K562 (cell line): ENCODE measurements around the gene CCDC13. TPM values are rescaled to one million over a fixed set of nuclear protein-coding genes. Genes with fewer than 3 reads are reported as not detected.

Experiments used
- ATAC-seq: fragments of 200-7000 bp; cut with Tn5 transposase; 3 replicates; pipeline ENCODE4 v1.9.1; 2020; ENCODE audit warnings: moderate library complexity
- BruUV-seq: library from RNA; stranded (reverse); fragments of 400-500 nt; replicated peaks from 2 replicates; lab custom pipeline; 2021; lab: Mats Ljungman, UMichigan
- CTCF ChIA-PET: fragments of 300-600 bp; formaldehyde crosslinking; extraction: SDS; loops from one replicate; lab custom pipeline; 2021; ENCODE audit warnings: low intra/inter-chr PET ratio; lab: Yijun Ruan, JAX
- POLR2A ChIA-PET: fragments of 300-600, 350-650 bp; sonication (Branson Sonifier 250); formaldehyde crosslinking; extraction: SDS; loops from one replicate; lab custom pipeline; 2021; ENCODE audit warnings: antibody characterized with exemption, inconsistent platforms; lab: Yijun Ruan, JAX
- DNase-seq, 4 experiments: peaks; one replicate each; pipeline versions ENCODE4 v3.0.0 to v3.0.0-alpha.2; 2011 to 2018; ENCODE audit warnings: low spot score in 3 of 4, mixed read lengths in 3 of 4; ENCODE audit errors: extremely low read depth in 1 of 4
- FAIRE-seq: peaks from 2 replicates; lab custom pipeline; 2011; peaks lifted over from hg19 to GRCh38; lab: Jason Lieb, UNC
- H2AFZ ChIP-seq: 2 replicates; pipeline ENCODE4 v1.6.0; 2011; ENCODE audit warnings: low read depth, low read length, control low read depth, inconsistent platforms
- H3K27ac ChIP-seq: fragments of 200-600 bp; 3 replicates; pipeline ENCODE4 v1.8.0; 2011; ENCODE audit warnings: low read depth, mild to moderate bottlenecking, control low read depth, inconsistent platforms, low read length, moderate library complexity, mixed read lengths; ENCODE audit errors: extremely low read depth
- H3K27me3 ChIP-seq, 2 experiments: fragments of 300-600 bp in 1 of 2; 2 replicates in 1 of 2; 3 replicates in 1 of 2; pipeline versions ENCODE4 v1.6.0 to v1.8.0; 2011; ENCODE audit warnings: inconsistent platforms in 2 of 2, low read length in 2 of 2, mild to moderate bottlenecking in 1 of 2, mixed read lengths in 1 of 2, moderate library complexity in 1 of 2; ENCODE audit not compliant: control insufficient read depth in 2 of 2, insufficient read depth in 2 of 2
- H3K36me3 ChIP-seq: fragments of 300-600 bp; 3 replicates; pipeline ENCODE4 v1.8.0; 2011; ENCODE audit warnings: mild to moderate bottlenecking, low read length, inconsistent platforms; ENCODE audit not compliant: control insufficient read depth, insufficient read depth
- H3K4me1 ChIP-seq, 2 experiments: fragments of 200-600 bp in 1 of 2; replicated peaks in 1 of 2; 2 replicates in 1 of 2; 3 replicates in 1 of 2; pipeline versions ENCODE4 v1.5.1 to v1.8.0; 2011; ENCODE audit warnings: inconsistent platforms in 2 of 2, low read length in 2 of 2, mild to moderate bottlenecking in 1 of 2, mixed read lengths in 1 of 2, moderate library complexity in 1 of 2; ENCODE audit not compliant: control insufficient read depth in 2 of 2, insufficient read depth in 2 of 2
- H3K4me2 ChIP-seq: 2 replicates; pipeline ENCODE4 v1.6.1; 2011; ENCODE audit warnings: low read length, control low read depth, inconsistent platforms, mixed read lengths; ENCODE audit not compliant: insufficient read depth
- H3K4me3 ChIP-seq: fragments of 200-600 bp; sonication (generic), shearing (Covaris generic); 2 replicates; pipeline ENCODE4 v1.5.1; 2016; ENCODE audit warnings: control low read depth, inconsistent platforms
- H3K79me2 ChIP-seq: fragments of 200-600 bp; 3 replicates; pipeline ENCODE4 v1.8.0; 2011; ENCODE audit warnings: low read length, inconsistent platforms; ENCODE audit not compliant: control insufficient read depth, insufficient read depth
- H3K9ac ChIP-seq, 2 experiments: 2 replicates each; pipeline versions ENCODE4 v1.6.0 to v1.6.1; 2011; ENCODE audit warnings: low read depth in 2 of 2, low read length in 2 of 2, control low read depth in 1 of 2, inconsistent platforms in 1 of 2, mild to moderate bottlenecking in 1 of 2, mixed read lengths in 1 of 2; ENCODE audit not compliant: insufficient read depth in 1 of 2
- H3K9me1 ChIP-seq: one replicate; pipeline ENCODE4 v1.6.0; 2011; ENCODE audit warnings: inconsistent platforms, mild to moderate bottlenecking, low read length, moderate library complexity; ENCODE audit not compliant: control insufficient read depth, insufficient read depth
- H3K9me3 ChIP-seq: replicated peaks from 2 replicates; pipeline ENCODE4 v1.5.1; 2011; ENCODE audit warnings: low read depth, low read length, inconsistent platforms; ENCODE audit not compliant: control insufficient read depth, insufficient read depth
- H4K20me1 ChIP-seq: replicated peaks from 2 replicates; pipeline ENCODE4 v1.6.1; 2011; ENCODE audit warnings: low read length, inconsistent platforms, mixed read lengths; ENCODE audit not compliant: control insufficient read depth, insufficient read depth
- ATF1 ChIP-seq, 2 experiments: fragments of 450-650 bp in 1 of 2; IDR thresholded peaks; 2 replicates each; pipeline ENCODE4 v1.6.1; 2016; ENCODE audit warnings: missing compliant biosample characterization in 1 of 2, missing genetic modification characterization in 1 of 2
- CTBP1 ChIP-seq: fragments of 450-650 bp; IDR thresholded peaks from 2 replicates; pipeline ENCODE4 v1.6.1; 2016; ENCODE audit warnings: borderline replicate concordance
- ZNF407 ChIP-seq: fragments of 450-650 bp; IDR thresholded peaks from 2 replicates; pipeline ENCODE4 v1.6.1; 2016; ENCODE audit warnings: low read depth
- WGBS: fragments of 100-300 bp; shearing (Covaris generic); methylation state at CpG from one replicate; pipeline ENCODE4 v1.1.6; 2016; ENCODE audit warnings: low coverage, mixed read lengths; ENCODE audit not compliant: insufficient coverage; ENCODE audit errors: missing lambda C conversion rate; 5-methylcytosine and 5-hydroxymethylcytosine counted together
- in situ Hi-C: fragments of 300-500 bp; cut with MboI; formaldehyde crosslinking; loops from 4 replicates; pipeline ENCODE4 v1.15.0; 2018; ENCODE audit warnings: inconsistent platforms, mixed read lengths
- intact Hi-C: fragments of 100-400 bp; cut with micrococcal nuclease; formaldehyde crosslinking; loops from 2 replicates; pipeline ENCODE4 v1.14.2; 2022
- polyA plus RNA-seq, 8 experiments: library from polyadenylated mRNA; depleted of rRNA in 4 of 8; stranded (reverse) in 5 of 8; unstranded in 3 of 8; fragments of >200 nt; fragmentation: Nextera tagmentation in 2 of 8; fragmentation: Illumina TruSeq in 1 of 8; extraction: Ambion mirVana in 2 of 8; extraction: Trizol in 1 of 8; gene quantifications; 2 replicates each; pipeline versions ENCODE4 v1.2.1 to v1.2.3, GENCODE V29; 2011 to 2014; ENCODE audit warnings: inconsistent platforms in 1 of 8, missing spikeins in 1 of 8
- total RNA-seq, 7 experiments: library from RNA; depleted of rRNA in 6 of 7; stranded (reverse); fragments of >200 nt in 6 of 7; fragmentation: Illumina TruSeq in 2 of 7; extraction: Trizol in 2 of 7; gene quantifications; 2 replicates each; pipeline versions ENCODE4 v1.2.1 to v1.2.3, GENCODE V29; 2011 to 2021; ENCODE audit warnings: low replicate concordance in 1 of 7

CCDC13 gene
- total and polyA plus RNA-seq, 9 of the 15 experiments (the other 6 are each of a cell fraction or from before 2014, with no cell fraction given), result 0.20 to 0.70 (median 0.48) TPM; not detected in 2

- no TSS peak for BruUV-seq
- Histone ChIP-seq H4K20me1 (no peaks in the 10 kb centered on the region), H3K9me3 (no peaks in the 10 kb centered on the region; the same call in 1 of the 2 replicates), H3K4me3 (no peak overlapping the region), H3K4me1 (peaks cover 0 to 8% of the 10 kb centered on the region in 2 experiments; a peak in 2 of 5 replicates), H2AFZ (0 out of 2 replicates have a peak overlapping the region, but pooled peaks have one; percentile 38), H3K4me2 (no peak overlapping the region; the same call in 1 of the 2 replicates), H3K27me3 (no peaks in the 10 kb centered on the region), H3K36me3 (0 out of 3 replicates have a peak, but pooled peaks cover 3% of the 10 kb centered on the region), H3K9me1 (no peaks in the 10 kb centered on the region), H3K79me2 (no peaks in the 10 kb centered on the region), H3K27ac (no peak overlapping the region), H3K9ac (no peak overlapping the region)
- FAIRE-seq (no peak), DNase-seq (no peak), ATAC-seq (no peak; the same call in 2 of the 3 replicates)
- TF ChIP-seq CTBP1 (no peak), ZNF407 (peak; percentile 51; the same call in 1 of the 2 replicates), ATF1 (CRISPR knock-in tag; IDR thresholded peaks at IDR 0.05) (no peak), ATF1 (tag; IDR thresholded peaks at IDR 0.05) (peak; percentile 41)
- WGBS, result 62% methylated on average over 6 of the region's 6 CpGs
- ChIA-PET POLR2A (no interaction called here), CTCF (no interaction called here)
- intact Hi-C loops, result no loop called here
- in situ Hi-C loops, result no loop called here
Measured at GRCh38 chr3:42773409-42773751, 327 bp upstream of the CCDC13 start.
